GM21515 (cell line): ENCODE data around the gene TMEM25.
"Not testable (repeated sequence)": the region's sequence is repeated elsewhere in the genome, so short reads cannot be mapped to it uniquely, and the experiment has no call there.

Experiments used
- ATAC-seq: cut with Tn5 transposase; IDR thresholded peaks from one replicate; pipeline ENCODE4 v1.9.1; 2021; ENCODE audit not compliant: unreplicated experiment

The TMEM25 gene

GRCh38 chr11:118532091-118532490, 1.1 kb downstream of the TMEM25 start:
- no peak for ATAC-seq

- no peak for ATAC-seq
Observed at GRCh38 chr11:118532852-118533768, 2.1 kb downstream of the TMEM25 start.

DNA sequence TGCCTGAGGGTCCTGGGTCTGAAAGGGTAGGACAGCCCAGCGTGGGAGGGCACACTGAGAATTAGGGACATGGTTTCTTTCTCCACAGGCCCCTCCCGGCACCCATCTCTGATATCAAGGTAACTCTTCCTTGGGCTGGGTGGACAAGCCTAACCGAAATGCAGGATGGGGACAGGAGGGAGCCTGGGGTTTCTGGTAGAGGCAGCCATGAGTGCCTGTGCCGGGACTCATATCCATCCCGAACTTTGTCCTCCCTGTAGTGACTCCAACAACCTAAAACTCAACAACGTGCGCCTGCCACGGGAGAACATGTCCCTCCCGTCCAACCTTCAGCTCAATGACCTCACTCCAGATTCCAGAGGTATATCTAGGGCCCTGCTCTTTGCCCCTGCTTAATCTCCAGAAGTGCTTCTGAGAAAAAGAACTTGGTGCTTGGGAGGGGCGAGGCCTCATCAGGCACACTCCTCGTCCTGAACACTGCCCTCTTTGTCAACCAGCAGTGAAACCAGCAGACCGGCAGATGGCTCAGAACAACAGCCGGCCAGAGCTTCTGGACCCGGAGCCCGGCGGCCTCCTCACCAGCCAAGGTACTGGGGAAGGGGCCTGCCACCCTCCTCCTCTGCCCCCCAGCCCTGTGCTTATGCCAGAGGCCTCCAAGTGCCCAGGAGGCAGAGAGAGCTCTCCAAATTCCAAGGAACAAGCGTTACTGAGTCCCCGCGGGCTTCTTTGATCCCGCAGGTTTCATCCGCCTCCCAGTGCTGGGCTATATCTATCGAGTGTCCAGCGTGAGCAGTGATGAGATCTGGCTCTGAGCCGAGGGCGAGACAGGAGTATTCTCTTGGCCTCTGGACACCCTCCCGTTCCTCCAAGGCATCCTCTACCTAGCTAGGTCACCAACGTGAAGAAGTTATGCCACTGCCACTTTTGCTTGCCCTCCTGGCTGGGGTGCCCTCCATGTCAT, 3.1 kb downstream of the TMEM25 start:
- no peak for ATAC-seq

GRCh38 chr11:118535261-118535660, 4.3 kb downstream of the TMEM25 start:
- ATAC-seq, result no peak

DNA sequence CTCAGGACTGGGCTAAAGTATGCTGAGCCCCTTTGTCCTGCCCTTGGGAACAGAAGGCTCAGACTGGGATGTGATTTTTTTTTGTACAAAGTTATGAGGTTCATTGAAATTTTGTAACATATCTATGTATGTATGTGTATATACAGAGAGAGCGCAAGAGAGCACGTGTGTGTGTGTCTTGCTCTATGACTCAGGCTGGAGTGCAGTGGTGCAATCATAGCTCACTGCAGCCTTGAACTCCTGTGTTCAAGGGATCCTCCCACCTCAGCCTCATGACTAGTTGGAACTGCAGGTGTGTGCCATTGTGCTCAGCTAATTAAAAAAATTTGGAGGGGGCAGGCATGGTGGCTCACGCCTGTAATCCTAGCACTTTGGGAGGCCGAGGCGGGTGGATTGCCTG, 5.7 kb downstream of the TMEM25 start:
- ATAC-seq, result no peak

- ATAC-seq, result no peak
Observed at GRCh38 chr11:118537409-118537980, 6.5 kb downstream of the TMEM25 start.

- no peak for ATAC-seq
Observed at GRCh38 chr11:118544010-118544646, 13.1 kb downstream of the TMEM25 start.

- ATAC-seq, result no peak
Observed at GRCh38 chr11:118544647-118545010, 13.6 kb downstream of the TMEM25 start.

- ATAC-seq, result no peak
Observed at GRCh38 chr11:118545533-118545932, 14.5 kb downstream of the TMEM25 start.

DNA sequence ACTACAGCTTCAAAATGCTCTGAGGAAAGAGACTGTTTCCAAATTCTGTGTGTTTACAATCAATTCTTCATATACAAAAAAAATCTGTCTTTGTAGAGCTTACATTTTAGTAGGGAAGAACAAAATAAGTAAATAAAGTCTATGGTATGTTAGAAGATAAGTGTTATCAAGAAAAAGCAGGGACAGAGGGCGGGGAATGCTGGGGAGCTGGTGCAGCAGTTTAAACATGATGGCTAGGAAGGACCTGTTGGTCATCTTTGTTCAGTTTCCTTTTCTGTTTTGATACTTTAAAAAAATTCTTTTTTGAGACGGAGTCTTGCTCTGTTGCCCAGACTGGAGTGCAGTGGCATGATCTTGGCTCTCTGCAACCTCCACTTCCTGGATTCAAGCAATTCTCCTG, 16.1 kb downstream of the TMEM25 start:
- no peak for ATAC-seq

- no peak for ATAC-seq
Observed at GRCh38 chr11:118552341-118552740, 21.3 kb downstream of the TMEM25 start.

DNA sequence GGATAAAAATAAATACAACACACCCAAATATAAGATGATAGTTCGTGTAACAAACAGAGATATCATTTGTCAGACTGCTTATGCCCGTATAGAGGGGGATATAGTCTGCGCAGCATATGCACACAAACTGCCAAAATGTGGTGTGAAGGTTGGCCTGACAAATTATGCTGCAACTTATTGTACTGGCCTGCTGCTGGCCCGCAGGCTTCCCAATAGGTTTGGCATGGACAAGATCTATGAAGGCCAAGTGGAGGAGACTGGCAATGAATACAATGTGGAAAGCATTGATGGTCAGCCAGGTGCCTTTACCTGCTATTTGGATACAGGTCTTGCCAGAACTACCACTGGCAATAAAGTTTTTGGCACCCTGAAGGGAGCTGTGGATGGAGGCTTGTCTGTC, 29.8 kb downstream of the TMEM25 start:
- no peak for ATAC-seq

- no peak for ATAC-seq
Observed at GRCh38 chr11:118565051-118565450, 34.1 kb downstream of the TMEM25 start.

GRCh38 chr11:118569670-118570069, 38.7 kb downstream of the TMEM25 start:
- no peak for ATAC-seq

GRCh38 chr11:118570787-118571186, 39.8 kb downstream of the TMEM25 start:
- no peak for ATAC-seq

GRCh38 chr11:118571701-118572060, 40.7 kb downstream of the TMEM25 start:
- ATAC-seq, result not testable (repeated sequence)

GRCh38 chr11:118572061-118572980, 41.3 kb downstream of the TMEM25 start, which contains the start of gene ARCN1:
Gene ARCN1, plus strand, starts transcription at chr11:118572409. Its CDS starts 139 bp downstream, at chr11:118572548.
- peak; percentile 67 for ATAC-seq

DNA sequence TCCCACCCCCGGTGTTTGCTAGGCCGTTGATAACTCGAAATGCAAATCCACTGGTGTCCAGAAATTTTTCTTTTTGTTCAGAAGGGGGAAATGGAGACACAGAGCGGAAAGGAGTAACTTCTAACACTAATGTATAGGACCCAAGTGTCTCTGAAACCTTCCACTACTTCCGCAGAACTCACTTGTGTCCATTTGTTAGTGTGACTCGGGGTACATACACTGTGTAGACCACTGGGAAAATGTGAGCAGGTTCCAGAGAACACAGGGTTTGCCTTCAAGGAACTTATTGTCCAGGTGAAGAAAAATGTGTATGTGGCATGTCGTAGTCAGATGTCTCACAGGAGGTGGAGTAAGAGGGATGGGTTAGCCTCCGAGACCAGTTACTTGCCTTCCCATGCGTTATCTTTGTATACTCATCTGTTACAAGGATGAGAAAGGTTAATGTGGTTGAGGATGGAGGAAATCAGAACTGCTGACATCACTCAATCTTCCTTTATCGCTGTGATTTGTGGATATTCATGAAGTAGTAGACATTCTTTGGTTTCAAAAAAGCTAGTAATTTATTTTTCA, 42.1 kb downstream of the TMEM25 start:
- peak; percentile 16 for ATAC-seq

DNA sequence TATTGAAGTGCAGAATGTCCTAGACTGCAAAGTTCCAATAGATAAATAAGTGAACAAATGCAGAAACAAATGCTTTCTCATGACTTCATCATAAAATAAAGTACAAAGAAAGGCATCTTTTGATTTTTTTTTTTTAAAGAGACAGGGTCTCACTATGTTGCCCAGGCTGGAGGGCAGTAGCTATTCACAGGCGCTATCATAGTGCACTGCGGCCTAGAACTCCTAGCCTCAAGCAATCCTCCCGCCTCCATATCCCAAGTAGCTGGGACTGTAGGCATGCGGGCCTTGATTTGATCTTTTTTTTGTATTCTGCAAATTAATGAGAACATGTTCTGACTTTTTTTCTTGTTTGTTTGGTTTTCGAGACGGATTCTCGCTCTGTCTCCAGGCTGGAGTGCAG, 43.6 kb downstream of the TMEM25 start:
- ATAC-seq, result no peak
